ENCODE results near the gene MYO3B. TPM values are rescaled to one million over a fixed set of nuclear protein-coding genes. Genes with fewer than 3 reads are reported as not detected.

MYO3B gene
- total RNA-seq, 1 donor from 2014 or later = 0.22 TPM

GRCh38 chr2:170245312-170245711 lies 67.4 kb downstream of the MYO3B start:
- Mint-ChIP-seq H3K9me3 (ENCODE audit: unreplicated experiment) (no peaks in the 10 kb centered on the region), H3K4me3 (ENCODE audit: unreplicated experiment) (no peak overlapping the region), H3K36me3 (ENCODE audit: unreplicated experiment) (peaks cover 3% of the 10 kb centered on the region), H3K27me3 (ENCODE audit: unreplicated experiment) (no peaks in the 10 kb centered on the region), H3K27ac (ENCODE audit: unreplicated experiment) (no peak overlapping the region), H3K4me1 (ENCODE audit: low read depth, unreplicated experiment) (peaks cover 6% of the 10 kb centered on the region)
- DNase-seq = no peak
- TF ChIP-seq, protein P1, sequence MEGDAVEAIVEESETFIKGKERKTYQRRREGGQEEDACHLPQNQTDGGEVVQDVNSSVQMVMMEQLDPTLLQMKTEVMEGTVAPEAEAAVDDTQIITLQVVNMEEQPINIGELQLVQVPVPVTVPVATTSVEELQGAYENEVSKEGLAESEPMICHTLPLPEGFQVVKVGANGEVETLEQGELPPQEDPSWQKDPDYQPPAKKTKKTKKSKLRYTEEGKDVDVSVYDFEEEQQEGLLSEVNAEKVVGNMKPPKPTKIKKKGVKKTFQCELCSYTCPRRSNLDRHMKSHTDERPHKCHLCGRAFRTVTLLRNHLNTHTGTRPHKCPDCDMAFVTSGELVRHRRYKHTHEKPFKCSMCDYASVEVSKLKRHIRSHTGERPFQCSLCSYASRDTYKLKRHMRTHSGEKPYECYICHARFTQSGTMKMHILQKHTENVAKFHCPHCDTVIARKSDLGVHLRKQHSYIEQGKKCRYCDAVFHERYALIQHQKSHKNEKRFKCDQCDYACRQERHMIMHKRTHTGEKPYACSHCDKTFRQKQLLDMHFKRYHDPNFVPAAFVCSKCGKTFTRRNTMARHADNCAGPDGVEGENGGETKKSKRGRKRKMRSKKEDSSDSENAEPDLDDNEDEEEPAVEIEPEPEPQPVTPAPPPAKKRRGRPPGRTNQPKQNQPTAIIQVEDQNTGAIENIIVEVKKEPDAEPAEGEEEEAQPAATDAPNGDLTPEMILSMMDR (IDR thresholded peaks at IDR 0.05; ENCODE audit: partially characterized antibody, unreplicated experiment) = no peak

GRCh38 chr2:170247333-170247732 lies 69.4 kb downstream of the MYO3B start:
- H3K36me3 Mint-ChIP-seq (ENCODE audit: unreplicated experiment) = peaks cover 3% of the 10 kb centered on the region
- H3K4me3 Mint-ChIP-seq (ENCODE audit: unreplicated experiment) = no peak overlapping the region
- no peak for DNase-seq
- no peaks in the 10 kb centered on the region for H3K4me1 Mint-ChIP-seq (ENCODE audit: low read depth, unreplicated experiment)
- H3K9me3 Mint-ChIP-seq (ENCODE audit: unreplicated experiment) = no peaks in the 10 kb centered on the region
- no peaks in the 10 kb centered on the region for H3K27me3 Mint-ChIP-seq (ENCODE audit: unreplicated experiment)
- H3K27ac Mint-ChIP-seq (ENCODE audit: unreplicated experiment) = no peak overlapping the region
- TF ChIP-seq, protein P1 (IDR thresholded peaks at IDR 0.05; ENCODE audit: partially characterized antibody, unreplicated experiment) = no peak

DNA sequence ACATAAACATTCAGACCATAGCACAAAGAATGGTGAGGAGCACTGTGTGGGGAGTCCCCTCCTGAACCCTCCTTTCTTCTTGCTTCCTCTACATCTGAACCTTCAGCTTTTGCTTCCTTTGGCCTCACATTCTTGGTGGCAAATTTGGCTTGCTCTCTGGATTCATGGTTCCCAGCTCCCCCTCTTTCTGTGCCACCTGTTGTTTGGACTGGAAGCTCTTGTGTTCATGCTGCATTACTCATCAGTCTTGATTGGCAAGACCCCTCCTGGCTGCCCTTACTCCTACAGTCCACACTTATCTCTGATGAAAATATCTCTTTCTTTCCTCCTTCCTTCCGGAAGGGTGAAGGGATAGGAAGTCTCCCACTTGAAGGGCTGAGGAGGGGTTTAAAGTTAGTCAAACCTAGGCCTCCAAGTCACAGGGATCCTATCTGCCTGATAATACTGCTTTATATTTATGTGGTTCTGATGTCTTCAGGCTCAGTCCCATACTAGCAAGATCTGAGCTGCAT lies 70.0 kb downstream of the MYO3B start:
- Mint-ChIP-seq H3K27me3 (ENCODE audit: unreplicated experiment) (no peaks in the 10 kb centered on the region), H3K36me3 (ENCODE audit: unreplicated experiment) (peaks cover 3% of the 10 kb centered on the region), H3K4me1 (ENCODE audit: low read depth, unreplicated experiment) (no peaks in the 10 kb centered on the region), H3K9me3 (ENCODE audit: unreplicated experiment) (peaks cover 3% of the 10 kb centered on the region), H3K27ac (ENCODE audit: unreplicated experiment) (no peak overlapping the region), H3K4me3 (ENCODE audit: unreplicated experiment) (no peak overlapping the region)
- DNase-seq = no peak
- TF ChIP-seq, protein P1 (IDR thresholded peaks at IDR 0.05; ENCODE audit: partially characterized antibody, unreplicated experiment) = no peak

- H3K4me3 Mint-ChIP-seq (ENCODE audit: unreplicated experiment) = no peak overlapping the region
- TF ChIP-seq, protein P1 (IDR thresholded peaks at IDR 0.05; ENCODE audit: partially characterized antibody, unreplicated experiment) = no peak
- no peaks in the 10 kb centered on the region for H3K36me3 Mint-ChIP-seq (ENCODE audit: unreplicated experiment)
- H3K27me3 Mint-ChIP-seq (ENCODE audit: unreplicated experiment) = no peaks in the 10 kb centered on the region
- no peaks in the 10 kb centered on the region for H3K4me1 Mint-ChIP-seq (ENCODE audit: low read depth, unreplicated experiment)
- no peak overlapping the region for H3K27ac Mint-ChIP-seq (ENCODE audit: unreplicated experiment)
- no peak for DNase-seq
- peaks cover 5% of the 10 kb centered on the region for H3K9me3 Mint-ChIP-seq (ENCODE audit: unreplicated experiment)
Measured at GRCh38 chr2:170248574-170249393, 70.8 kb downstream of the MYO3B start.

GRCh38 chr2:170249761-170250160 lies 71.8 kb downstream of the MYO3B start:
- Mint-ChIP-seq H3K27me3 (ENCODE audit: unreplicated experiment) (no peaks in the 10 kb centered on the region), H3K4me1 (ENCODE audit: low read depth, unreplicated experiment) (no peaks in the 10 kb centered on the region), H3K9me3 (ENCODE audit: unreplicated experiment) (peaks cover 5% of the 10 kb centered on the region), H3K4me3 (ENCODE audit: unreplicated experiment) (no peak overlapping the region), H3K27ac (ENCODE audit: unreplicated experiment) (no peak overlapping the region), H3K36me3 (ENCODE audit: unreplicated experiment) (no peaks in the 10 kb centered on the region)
- TF ChIP-seq, protein P1 (IDR thresholded peaks at IDR 0.05; ENCODE audit: partially characterized antibody, unreplicated experiment) = no peak
- no peak for DNase-seq
